Spleen (tissue), 11 donors: Measurements from ENCODE around the gene C3orf18. TPM values are rescaled to one million over a fixed set of nuclear protein-coding genes. Genes with fewer than 3 reads are reported as not detected.

Experiments used
- DNase-seq: peaks from one replicate; pipeline ENCODE4 v3.0.0-alpha.2; 2020
- H3K27ac ChIP-seq, 8 donors: fragments of 200-600 bp; sonication (generic) in 7 of 8; 1 replicate in 4 of 8; 2 replicates in 4 of 8; pipeline versions ENCODE4 v1.5.0 to v1.8.0; 2016 to 2021; ENCODE audit warnings: inconsistent platforms in 4 of 8, mild to moderate bottlenecking in 4 of 8, moderate library complexity in 1 of 8
- H3K27me3 ChIP-seq, 7 donors: fragments of 200-600 bp; sonication (generic) in 6 of 7; replicated peaks in 1 of 7; 1 replicate in 4 of 7; 2 replicates in 3 of 7; pipeline versions ENCODE4 v1.5.0 to v1.8.0; 2016 to 2021; ENCODE audit warnings: inconsistent platforms in 3 of 7, mild to moderate bottlenecking in 1 of 7
- H3K36me3 ChIP-seq, 6 donors: fragments of 200-600 bp; sonication (generic) in 5 of 6; 1 replicate in 4 of 6; 2 replicates in 2 of 6; pipeline versions ENCODE4 v1.5.0 to v1.8.0; 2016 to 2021; ENCODE audit warnings: inconsistent platforms in 2 of 6
- H3K4me1 ChIP-seq, 6 donors: fragments of 200-600 bp; sonication (generic) in 5 of 6; 1 replicate in 3 of 6; 2 replicates in 3 of 6; pipeline versions ENCODE4 v1.5.0 to v1.8.0; 2016 to 2021; ENCODE audit warnings: inconsistent platforms in 3 of 6
- H3K4me3 ChIP-seq, 8 donors: fragments of 200-600 bp; sonication (generic) in 7 of 8; 1 replicate in 4 of 8; 2 replicates in 4 of 8; pipeline versions ENCODE4 v1.5.0 to v1.8.0; 2016 to 2021; ENCODE audit warnings: inconsistent platforms in 4 of 8, mild to moderate bottlenecking in 4 of 8, moderate library complexity in 2 of 8
- H3K9me3 ChIP-seq, 8 donors: fragments of 200-600 bp; sonication (generic) in 7 of 8; 1 replicate in 4 of 8; 2 replicates in 4 of 8; pipeline versions ENCODE4 v1.5.0 to v1.8.0; 2016 to 2021; ENCODE audit warnings: inconsistent platforms in 4 of 8
- CTCF ChIP-seq, 11 experiments: fragments of 200-600 bp in 7 of 11; fragments of 450-650 bp in 4 of 11; sonication (generic) in 4 of 11; IDR thresholded peaks in 8 of 11; conservative IDR thresholded peaks in 3 of 11; 1 replicate in 7 of 11; 2 replicates in 4 of 11; pipeline versions ENCODE4 v1.4.0 to v1.8.0; 2016 to 2021; ENCODE audit warnings: antibody characterized with exemption in 11 of 11, inconsistent platforms in 4 of 11, mild to moderate bottlenecking in 1 of 11
- POLR2A ChIP-seq, 3 donors: fragments of 450-650 bp; IDR thresholded peaks; one replicate each; pipeline ENCODE4 v1.5.1; 2017; ENCODE audit warnings: antibody characterized with exemption in 3 of 3, mild to moderate bottlenecking in 1 of 3
- POLR2AphosphoS5 ChIP-seq, 3 donors: sonication (generic); formaldehyde crosslinking; IDR thresholded peaks; one replicate each; pipeline ENCODE4 v1.5.1; 2017; ENCODE audit warnings: antibody characterized with exemption in 3 of 3
- WGBS, 5 donors: extraction: QIAGEN DNeasy Blood & Tissue Kit in 3 of 5; methylation state at CpG; one replicate each; pipeline versions ENCODE4 v1.1.5 to v1.1.7; 2013 to 2018; 5-methylcytosine and 5-hydroxymethylcytosine counted together
- intact Hi-C: fragments of 100-400 bp; cut with DNase I; formaldehyde crosslinking; loops from one replicate; pipeline ENCODE4 v1.15.0; 2023; ENCODE audit warnings: low total_unique reads
- polyA plus RNA-seq, 3 donors: library from polyadenylated mRNA; stranded (reverse); fragments of 200-250 nt; gene quantifications; one replicate each; pipeline ENCODE4 v1.2.1, GENCODE V29; 2013
- total RNA-seq, 7 donors: library from RNA; depleted of rRNA in 3 of 7; stranded (reverse); fragments of >200 nt in 3 of 7; fragmentation: NEBNext Ultra II Directional in 4 of 7; extraction: Animal tissue kit (Norgen Biotek cat#: 25700) in 4 of 7; gene quantifications; one replicate each; pipeline versions ENCODE4 v1.1.0 to v1.2.1, GENCODE V29; 2016 to 2021
- donor health status: healthy with polysubstance abuse.
- donor health status: DM: no; HTN: no; CAD: no; lungs with moderate emphysema.
- donor health status: DM: no; HTN: no; CAD: no.
- donor health status: Bipolar disorder and iron deficiency.
- donor health status: healthy.
- donor health status: DM: no; HTN: no; CAD: no.
- donor health status: DM: yes; HTN: yes; CAD: no.

Gene C3orf18
- total and polyA plus RNA-seq, 10 donors, result 2.3 to 12.2 (median 5.1) TPM

- peaks cover 0 to 6% (median 0%) of the 10 kb centered on the region in 7 donors for H3K27me3 ChIP-seq
- H3K4me1 ChIP-seq, result no peaks in the 10 kb centered on the region
- WGBS, 5 donors, result 72 to 90% (median 84%) methylated on average over 7 of the region's 7 CpGs
- H3K9me3 ChIP-seq, result no peaks in the 10 kb centered on the region
- H3K4me3 ChIP-seq, result no peak overlapping the region
- intact Hi-C loops, result no loop called here
- H3K36me3 ChIP-seq, result no peaks in the 10 kb centered on the region
- DNase-seq, result no peak
- no peak overlapping the region for H3K27ac ChIP-seq
- TF ChIP-seq POLR2AphosphoS5 (IDR thresholded peaks at IDR 0.05) (no peak), CTCF (IDR thresholded peaks at IDR 0.05 in 8 of 11, conservative IDR thresholded peaks at IDR 0.05 in 3 of 11) (no peak), POLR2A (IDR thresholded peaks at IDR 0.05) (no peak)
Observed at GRCh38 chr3:50557915-50558314, 9.6 kb downstream of the C3orf18 start.

GRCh38 chr3:50557106-50557505 lies 10.4 kb downstream of the C3orf18 start:
- Histone ChIP-seq H3K4me1 (no peaks in the 10 kb centered on the region), H3K27me3 (peaks cover 0 to 6% (median 0%) of the 10 kb centered on the region in 7 donors), H3K27ac (no peak overlapping the region), H3K9me3 (no peaks in the 10 kb centered on the region), H3K4me3 (no peak overlapping the region), H3K36me3 (no peaks in the 10 kb centered on the region)
- intact Hi-C loops, result no loop called here
- WGBS, 5 donors, result 62 to 76% (median 72%) methylated on average over 7 to 8 of the region's 8 CpGs
- DNase-seq, result no peak
- TF ChIP-seq POLR2A (IDR thresholded peaks at IDR 0.05) (no peak), CTCF (IDR thresholded peaks at IDR 0.05 in 8 of 11, conservative IDR thresholded peaks at IDR 0.05 in 3 of 11) (no peak), POLR2AphosphoS5 (IDR thresholded peaks at IDR 0.05) (no peak)

GRCh38 chr3:50554553-50554952 lies 13.0 kb downstream of the C3orf18 start:
- Histone ChIP-seq H3K27ac (no peak overlapping the region), H3K9me3 (no peaks in the 10 kb centered on the region), H3K36me3 (no peaks in the 10 kb centered on the region), H3K4me1 (no peaks in the 10 kb centered on the region), H3K4me3 (no peak overlapping the region), H3K27me3 (peaks cover 0 to 6% (median 0%) of the 10 kb centered on the region in 7 donors)
- TF ChIP-seq POLR2A (IDR thresholded peaks at IDR 0.05), result no peak
- TF ChIP-seq CTCF (IDR thresholded peaks at IDR 0.05 in 8 of 11, conservative IDR thresholded peaks at IDR 0.05 in 3 of 11), result no peak
- no peak for TF ChIP-seq POLR2AphosphoS5 (IDR thresholded peaks at IDR 0.05)
- intact Hi-C loops, result no loop called here
- WGBS, 5 donors, result 71 to 83% (median 80%) methylated on average over 4 to 5 of the region's 5 CpGs
- no peak for DNase-seq

GRCh38 chr3:50552598-50552997 lies 14.9 kb downstream of the C3orf18 start:
- no peaks in the 10 kb centered on the region for H3K9me3 ChIP-seq
- intact Hi-C loops, result no loop called here
- WGBS, 5 donors, result 78 to 94% (median 86%) methylated on average over 9 of the region's 9 CpGs
- peaks cover 0 to 6% (median 0%) of the 10 kb centered on the region in 7 donors for H3K27me3 ChIP-seq
- no peak overlapping the region for H3K4me3 ChIP-seq
- TF ChIP-seq CTCF (IDR thresholded peaks at IDR 0.05 in 8 of 11, conservative IDR thresholded peaks at IDR 0.05 in 3 of 11) (no peak), POLR2AphosphoS5 (IDR thresholded peaks at IDR 0.05) (no peak), POLR2A (IDR thresholded peaks at IDR 0.05) (no peak)
- no peaks in the 10 kb centered on the region for H3K36me3 ChIP-seq
- H3K4me1 ChIP-seq, result no peaks in the 10 kb centered on the region
- DNase-seq, result no peak
- no peak overlapping the region for H3K27ac ChIP-seq
